GM21825 (cell line): ENCODE results near the gene NBPF11.
"Not testable (repeated sequence)": the region's sequence is repeated elsewhere in the genome, so short reads cannot be mapped to it uniquely, and the experiment has no call there.

ENCODE experiments used
- ATAC-seq: cut with Tn5 transposase; IDR thresholded peaks from one replicate; pipeline ENCODE4 v1.9.1; 2021; ENCODE audit warnings: mild to moderate bottlenecking, moderate library complexity; ENCODE audit not compliant: unreplicated experiment

NBPF11 gene

GRCh38 chr1:148150014-148150413, 2.1 kb downstream of the NBPF11 start:
- not testable (repeated sequence) for ATAC-seq

- not testable (repeated sequence) for ATAC-seq
These were observed 2.8 kb downstream of the NBPF11 start for GRCh38 chr1:148149050-148149815.

GRCh38 chr1:148147052-148147838, 4.8 kb downstream of the NBPF11 start:
- not testable (repeated sequence) for ATAC-seq

GRCh38 chr1:148146191-148146997, 5.7 kb downstream of the NBPF11 start:
- not testable (repeated sequence) for ATAC-seq

GRCh38 chr1:148143223-148143622, 8.9 kb downstream of the NBPF11 start:
- not testable (repeated sequence) for ATAC-seq

- ATAC-seq: not testable (repeated sequence)
These were observed 10.1 kb downstream of the NBPF11 start for GRCh38 chr1:148141936-148142335.

- ATAC-seq: not testable (repeated sequence)
These were observed 13.5 kb downstream of the NBPF11 start for GRCh38 chr1:148138606-148139005.

GRCh38 chr1:148122341-148122740, 29.7 kb downstream of the NBPF11 start:
- ATAC-seq: not testable (repeated sequence)

GRCh38 chr1:148120395-148120794, 31.7 kb downstream of the NBPF11 start:
- not testable (repeated sequence) for ATAC-seq

GRCh38 chr1:148095732-148096131, 56.3 kb downstream of the NBPF11 start:
- not testable (repeated sequence) for ATAC-seq

GRCh38 chr1:148086196-148086595, 65.9 kb downstream of the NBPF11 start:
- ATAC-seq: not testable (repeated sequence)

GRCh38 chr1:148081205-148081604, 70.9 kb downstream of the NBPF11 start:
- peak; percentile 80 for ATAC-seq

GRCh38 chr1:148078632-148079519, 73.2 kb downstream of the NBPF11 start:
- ATAC-seq: not testable (repeated sequence)

- ATAC-seq: not testable (repeated sequence)
These were observed 74.0 kb downstream of the NBPF11 start for GRCh38 chr1:148078090-148078489.

GRCh38 chr1:148077458-148077857, 74.6 kb downstream of the NBPF11 start:
- ATAC-seq: not testable (repeated sequence)

GRCh38 chr1:148073392-148073791, 78.7 kb downstream of the NBPF11 start:
- not testable (repeated sequence) for ATAC-seq

- ATAC-seq: not testable (repeated sequence)
These were observed 83.5 kb downstream of the NBPF11 start for GRCh38 chr1:148068606-148069005.

- not testable (repeated sequence) for ATAC-seq
These were observed 83.9 kb downstream of the NBPF11 start for GRCh38 chr1:148068201-148068600.

- ATAC-seq: not testable (repeated sequence)
These were observed 91.8 kb downstream of the NBPF11 start for GRCh38 chr1:148060294-148060701.

GRCh38 chr1:148057384-148057783, 94.7 kb downstream of the NBPF11 start:
- not testable (repeated sequence) for ATAC-seq
